Measurements from ENCODE around the gene TPRN.

TPRN gene

GRCh38 chr9:137224830-137225694, 24.5 kb upstream of the TPRN start, which contains the start of gene CYSRT1:
TSS of gene CYSRT1 (plus strand) at chr9:137225174. CDS start at chr9:137225622, 448 bp downstream.
- H3K27ac ChIP-seq (ENCODE audit: low read depth, low read length): peak within 1 kb of the TSS; percentile 80
- no peaks in the 10 kb centered on the region for H3K9me3 ChIP-seq (ENCODE audit: control insufficient read depth in 5 of 5, low read length in 5 of 5)
- no peaks in the 10 kb centered on the region for H3K36me3 ChIP-seq (ENCODE audit: control insufficient read depth in 5 of 5, insufficient read depth in 5 of 5, low read length in 5 of 5)
- H3K9ac ChIP-seq (ENCODE audit: low read length in 5 of 5): peak within 1 kb of the TSS in 4 of 5 donors; percentile 76 to 96 (median 93)
- peak within 1 kb of the TSS; percentile 53 to 81 (median 76) for H3K4me3 ChIP-seq (ENCODE audit: low read depth in 1 of 5, low read length in 5 of 5)
- H3K4me1 ChIP-seq (ENCODE audit: control insufficient read depth in 5 of 5, insufficient read depth in 5 of 5, low read length in 5 of 5): peaks cover 0 to 20% (median 18%) of the 10 kb centered on the region in 5 donors
- H3K27me3 ChIP-seq (ENCODE audit: control insufficient read depth in 5 of 5, insufficient read depth in 4 of 5, low read length in 5 of 5): peaks cover 21 to 33% (median 31%) of the 10 kb centered on the region in 5 donors

GRCh38 chr9:137223078-137223970, 22.8 kb upstream of the TPRN start:
- peaks cover 5 to 18% (median 14%) of the 10 kb centered on the region in 5 donors for H3K27me3 ChIP-seq (ENCODE audit: control insufficient read depth in 5 of 5, insufficient read depth in 4 of 5, low read length in 5 of 5)
- H3K27ac ChIP-seq (ENCODE audit: low read depth, low read length): peak overlapping the region; percentile 80
- H3K36me3 ChIP-seq (ENCODE audit: control insufficient read depth in 5 of 5, insufficient read depth in 5 of 5, low read length in 5 of 5): no peaks in the 10 kb centered on the region
- peaks cover 0 to 25% (median 20%) of the 10 kb centered on the region in 5 donors for H3K4me1 ChIP-seq (ENCODE audit: control insufficient read depth in 5 of 5, insufficient read depth in 5 of 5, low read length in 5 of 5)
- H3K9me3 ChIP-seq (ENCODE audit: control insufficient read depth in 5 of 5, low read length in 5 of 5): no peaks in the 10 kb centered on the region
- H3K9ac ChIP-seq (ENCODE audit: low read length in 5 of 5): peak overlapping the region; percentile 48 to 96 (median 92)
- H3K4me3 ChIP-seq (ENCODE audit: low read depth in 1 of 5, low read length in 5 of 5): peak overlapping the region in 4 of 5 donors; percentile 71 to 81 (median 78)

GRCh38 chr9:137222190-137223077, 21.9 kb upstream of the TPRN start, which contains the start of gene RNF208:
TSS of gene RNF208 (minus strand) at chr9:137222240. CDS start at chr9:137221212, 1,028 bp downstream.
- no peaks in the 10 kb centered on the region for H3K36me3 ChIP-seq (ENCODE audit: control insufficient read depth in 5 of 5, insufficient read depth in 5 of 5, low read length in 5 of 5)
- peak within 1 kb of the TSS in 4 of 5 donors; percentile 68 to 87 (median 76) for H3K9ac ChIP-seq (ENCODE audit: low read length in 5 of 5)
- H3K27me3 ChIP-seq (ENCODE audit: control insufficient read depth in 5 of 5, insufficient read depth in 4 of 5, low read length in 5 of 5): peaks cover 3 to 14% (median 11%) of the 10 kb centered on the region in 5 donors
- H3K4me1 ChIP-seq (ENCODE audit: control insufficient read depth in 5 of 5, insufficient read depth in 5 of 5, low read length in 5 of 5): peaks cover 0 to 34% (median 29%) of the 10 kb centered on the region in 5 donors
- no peak within 1 kb of the TSS for H3K27ac ChIP-seq (ENCODE audit: low read depth, low read length)
- H3K9me3 ChIP-seq (ENCODE audit: control insufficient read depth in 5 of 5, low read length in 5 of 5): no peaks in the 10 kb centered on the region
- H3K4me3 ChIP-seq (ENCODE audit: low read depth in 1 of 5, low read length in 5 of 5): peak within 1 kb of the TSS in 4 of 5 donors; percentile 67 to 81 (median 74)

- H3K27ac ChIP-seq (ENCODE audit: low read depth, low read length): no peak overlapping the region
- peaks cover 0 to 1% (median 0%) of the 10 kb centered on the region in 5 donors for H3K36me3 ChIP-seq (ENCODE audit: control insufficient read depth in 5 of 5, insufficient read depth in 5 of 5, low read length in 5 of 5)
- H3K9ac ChIP-seq (ENCODE audit: low read length in 5 of 5): peak overlapping the region in 1 of 5 donors; percentile 47
Measured at GRCh38 chr9:137221506-137222111, 21.1 kb upstream of the TPRN start.

GRCh38 chr9:137221095-137221505, 20.6 kb upstream of the TPRN start:
- H3K36me3 ChIP-seq (ENCODE audit: control insufficient read depth in 5 of 5, insufficient read depth in 5 of 5, low read length in 5 of 5): peaks cover 0 to 7% (median 1%) of the 10 kb centered on the region in 5 donors
- H3K4me3 ChIP-seq (ENCODE audit: low read depth in 1 of 5, low read length in 5 of 5): no peak overlapping the region
- no peak overlapping the region for H3K27ac ChIP-seq (ENCODE audit: low read depth, low read length)

More at GRCh38 chr9:137221506-137222111, 21.1 kb upstream of the TPRN start:
- H3K4me1 ChIP-seq (ENCODE audit: control insufficient read depth in 5 of 5, insufficient read depth in 5 of 5, low read length in 5 of 5): peaks cover 0 to 43% (median 36%) of the 10 kb centered on the region in 5 donors
- peaks cover 2 to 6% (median 4%) of the 10 kb centered on the region in 5 donors for H3K27me3 ChIP-seq (ENCODE audit: control insufficient read depth in 5 of 5, insufficient read depth in 4 of 5, low read length in 5 of 5)
- H3K4me3 ChIP-seq (ENCODE audit: low read depth in 1 of 5, low read length in 5 of 5): peak overlapping the region in 2 of 5 donors; percentile 13 to 46
- no peaks in the 10 kb centered on the region for H3K9me3 ChIP-seq (ENCODE audit: control insufficient read depth in 5 of 5, low read length in 5 of 5)

GRCh38 chr9:137220317-137221094, 20.0 kb upstream of the TPRN start:
- no peak overlapping the region for H3K4me3 ChIP-seq (ENCODE audit: low read depth in 1 of 5, low read length in 5 of 5)
- peaks cover 0 to 43% (median 36%) of the 10 kb centered on the region in 5 donors for H3K4me1 ChIP-seq (ENCODE audit: control insufficient read depth in 5 of 5, insufficient read depth in 5 of 5, low read length in 5 of 5)
- H3K36me3 ChIP-seq (ENCODE audit: control insufficient read depth in 5 of 5, insufficient read depth in 5 of 5, low read length in 5 of 5): peaks cover 0 to 9% (median 5%) of the 10 kb centered on the region in 5 donors
- no peak overlapping the region for H3K9ac ChIP-seq (ENCODE audit: low read length in 5 of 5)
- H3K9me3 ChIP-seq (ENCODE audit: control insufficient read depth in 5 of 5, low read length in 5 of 5): no peaks in the 10 kb centered on the region
- no peak overlapping the region for H3K27ac ChIP-seq (ENCODE audit: low read depth, low read length)
- peaks cover 0 to 4% (median 0%) of the 10 kb centered on the region in 5 donors for H3K27me3 ChIP-seq (ENCODE audit: control insufficient read depth in 5 of 5, insufficient read depth in 4 of 5, low read length in 5 of 5)

More at GRCh38 chr9:137221095-137221505, 20.6 kb upstream of the TPRN start:
- Histone ChIP-seq H3K4me1 (ENCODE audit: control insufficient read depth in 5 of 5, insufficient read depth in 5 of 5, low read length in 5 of 5) (peaks cover 0 to 43% (median 36%) of the 10 kb centered on the region in 5 donors), H3K9me3 (ENCODE audit: control insufficient read depth in 5 of 5, low read length in 5 of 5) (no peaks in the 10 kb centered on the region), H3K27me3 (ENCODE audit: control insufficient read depth in 5 of 5, insufficient read depth in 4 of 5, low read length in 5 of 5) (peaks cover 0 to 4% (median 0%) of the 10 kb centered on the region in 5 donors), H3K9ac (ENCODE audit: low read length in 5 of 5) (no peak overlapping the region)

GRCh38 chr9:137219757-137220316, 19.3 kb upstream of the TPRN start:
- Histone ChIP-seq H3K9ac (ENCODE audit: low read length in 5 of 5) (no peak overlapping the region), H3K4me3 (ENCODE audit: low read depth in 1 of 5, low read length in 5 of 5) (no peak overlapping the region), H3K4me1 (ENCODE audit: control insufficient read depth in 5 of 5, insufficient read depth in 5 of 5, low read length in 5 of 5) (peaks cover 0 to 43% (median 36%) of the 10 kb centered on the region in 5 donors), H3K27ac (ENCODE audit: low read depth, low read length) (no peak overlapping the region), H3K36me3 (ENCODE audit: control insufficient read depth in 5 of 5, insufficient read depth in 5 of 5, low read length in 5 of 5) (peaks cover 0 to 11% (median 8%) of the 10 kb centered on the region in 5 donors), H3K9me3 (ENCODE audit: control insufficient read depth in 5 of 5, low read length in 5 of 5) (no peaks in the 10 kb centered on the region), H3K27me3 (ENCODE audit: control insufficient read depth in 5 of 5, insufficient read depth in 4 of 5, low read length in 5 of 5) (no peaks in the 10 kb centered on the region)

- H3K4me3 ChIP-seq (ENCODE audit: low read depth in 1 of 5, low read length in 5 of 5): no peak overlapping the region
- H3K4me1 ChIP-seq (ENCODE audit: control insufficient read depth in 5 of 5, insufficient read depth in 5 of 5, low read length in 5 of 5): peaks cover 0 to 38% (median 32%) of the 10 kb centered on the region in 5 donors
- H3K27ac ChIP-seq (ENCODE audit: low read depth, low read length): no peak overlapping the region
- H3K9me3 ChIP-seq (ENCODE audit: control insufficient read depth in 5 of 5, low read length in 5 of 5): no peaks in the 10 kb centered on the region
- H3K36me3 ChIP-seq (ENCODE audit: control insufficient read depth in 5 of 5, insufficient read depth in 5 of 5, low read length in 5 of 5): peaks cover 0 to 15% (median 12%) of the 10 kb centered on the region in 5 donors
- H3K27me3 ChIP-seq (ENCODE audit: control insufficient read depth in 5 of 5, insufficient read depth in 4 of 5, low read length in 5 of 5): no peaks in the 10 kb centered on the region
- no peak overlapping the region for H3K9ac ChIP-seq (ENCODE audit: low read length in 5 of 5)
Measured at GRCh38 chr9:137218754-137219271, 18.3 kb upstream of the TPRN start.

Measured in subcutaneous abdominal adipose tissue (tissue), 5 donors.